ELR (cell line): ENCODE results near the gene HAUS5.
A peak's percentile ranks its signal among the peaks of the same experiment; 100 is the strongest.

Source experiments
- DNase-seq: peaks from one replicate; pipeline ENCODE4 v3.0.0-alpha.2; 2015; ENCODE audit warnings: low read depth

Gene HAUS5

DNA sequence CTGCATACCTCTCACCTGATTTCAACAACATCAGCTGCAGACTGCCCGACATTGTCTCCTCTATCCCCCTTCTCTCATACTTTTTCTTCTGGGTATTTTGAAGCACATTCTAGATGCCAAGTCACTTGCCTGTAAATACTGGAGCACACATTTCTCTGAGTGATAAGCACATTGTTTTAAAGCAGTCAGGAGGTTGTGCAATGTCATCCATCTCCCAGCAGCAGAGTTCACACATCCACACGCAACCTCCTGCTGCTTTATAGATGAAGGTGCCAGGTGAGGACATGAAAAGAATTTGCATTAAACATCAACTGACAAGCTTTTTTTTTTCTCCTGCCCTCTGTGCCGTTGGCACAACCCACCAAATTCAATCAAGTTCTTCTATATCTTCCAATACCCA is 59.3 kb downstream of the HAUS5 start:
- DNase-seq, result no peak

DNA sequence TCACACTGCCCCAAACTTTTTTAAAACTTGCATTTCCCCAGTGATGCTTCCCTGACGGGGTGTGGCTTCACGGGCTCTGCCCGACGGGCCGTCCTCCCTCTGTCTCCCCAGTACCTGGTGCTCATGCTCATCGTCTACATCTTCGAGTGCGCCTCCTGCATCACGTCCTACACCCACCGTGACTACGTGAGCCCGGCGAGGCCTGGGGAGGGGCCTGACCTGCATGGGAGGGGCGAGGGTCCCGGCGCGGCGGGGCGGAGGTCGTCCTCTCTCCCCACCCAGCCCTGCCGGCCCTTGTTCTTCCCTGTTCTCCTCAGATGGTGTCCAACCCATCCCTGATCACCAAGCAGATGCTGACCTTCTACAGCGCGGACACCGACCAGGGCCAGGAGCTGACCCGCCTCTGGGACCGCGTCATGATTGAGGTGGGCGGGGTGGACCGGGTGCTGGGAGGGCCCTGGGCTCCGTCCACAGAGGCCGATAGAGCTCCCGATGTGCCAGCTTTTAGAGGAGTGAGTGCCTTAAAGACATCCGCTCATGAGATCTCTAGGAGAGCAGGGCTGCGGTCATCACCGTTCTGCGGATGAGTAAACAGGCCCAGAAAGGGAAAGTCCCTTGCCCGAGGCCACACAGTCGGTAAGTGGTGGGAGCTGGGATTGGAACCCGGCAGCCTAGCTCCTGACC is 60.7 kb downstream of the HAUS5 start:
- peak; percentile 89 for DNase-seq
